DOHH2 (cell line): ENCODE measurements around the gene FLT3.

Experiments
- H3F3A ChIP-seq: fragments of 200-600 bp; sonication (generic), shearing (Covaris generic); 2 replicates; pipeline ENCODE4 v1.6.0; 2016; ENCODE audit warnings: antibody characterized with exemption, mild to moderate bottlenecking; ENCODE audit not compliant: control insufficient read depth, insufficient read depth
- H3K27ac ChIP-seq: fragments of 200-600 bp; sonication (generic); 2 replicates; pipeline ENCODE4 v1.5.1; 2014; ENCODE audit warnings: low read depth, mild to moderate bottlenecking, low read length, moderate library complexity
- H3K27me3 ChIP-seq: fragments of 200-600 bp; sonication (generic); 2 replicates; pipeline ENCODE4 v1.6.1; 2014; ENCODE audit warnings: mild to moderate bottlenecking, low read length, mixed read lengths; ENCODE audit not compliant: control insufficient read depth
- H3K36me3 ChIP-seq: fragments of 200-600 bp; sonication (generic); 2 replicates; pipeline ENCODE4 v1.6.1; 2014; ENCODE audit warnings: mild to moderate bottlenecking, low read length, moderate library complexity, mixed read lengths; ENCODE audit not compliant: control insufficient read depth
- H3K4me1 ChIP-seq: fragments of 200-600 bp; sonication (generic); 2 replicates; pipeline ENCODE4 v1.6.1; 2014; ENCODE audit warnings: mild to moderate bottlenecking, low read length, mixed read lengths; ENCODE audit not compliant: control insufficient read depth
- H3K4me2 ChIP-seq: fragments of 200-600 bp; sonication (generic); 2 replicates; pipeline ENCODE4 v1.6.0; 2014; ENCODE audit warnings: mild to moderate bottlenecking, low read length, moderate library complexity
- H3K4me3 ChIP-seq: fragments of 200-600 bp; sonication (generic); 2 replicates; pipeline ENCODE4 v1.5.1; 2014; ENCODE audit warnings: mild to moderate bottlenecking, low read length, mixed read lengths
- H3K79me2 ChIP-seq: fragments of 200-600 bp; sonication (generic); 2 replicates; pipeline ENCODE4 v1.6.1; 2014; ENCODE audit warnings: mild to moderate bottlenecking, low read length, mixed read lengths; ENCODE audit not compliant: control insufficient read depth
- H3K9me2 ChIP-seq: fragments of 200-600 bp; sonication (generic); replicated peaks from 2 replicates; pipeline ENCODE4 v1.6.1; 2014; ENCODE audit warnings: mild to moderate bottlenecking, low read length, mixed read lengths; ENCODE audit not compliant: control insufficient read depth
- H3K9me3 ChIP-seq: fragments of 200-600 bp; sonication (generic); 2 replicates; pipeline ENCODE4 v1.6.1; 2014; ENCODE audit warnings: antibody characterized with exemption, low read length, mixed read lengths; ENCODE audit not compliant: control insufficient read depth, insufficient read depth
- H4K20me1 ChIP-seq: fragments of 200-600 bp; sonication (generic); 2 replicates; pipeline ENCODE4 v1.6.0; 2014; ENCODE audit warnings: low read depth, mild to moderate bottlenecking, antibody characterized with exemption, low read length, moderate library complexity; ENCODE audit not compliant: control insufficient read depth, insufficient read depth
- EZH2phosphoT487 ChIP-seq: fragments of 200-600 bp; sonication (generic); IDR thresholded peaks from 2 replicates; pipeline ENCODE4 v1.6.1; 2017; ENCODE audit warnings: borderline replicate concordance, mild to moderate bottlenecking, antibody characterized with exemption, low read length, moderate library complexity, mixed read lengths
- TF ChIP-seq, protein P1 (sequence below): fragments of 200-600 bp; sonication (generic); IDR thresholded peaks from one replicate; pipeline ENCODE4 v1.5.1; 2014; ENCODE audit warnings: antibody characterized with exemption, mild to moderate bottlenecking, low read depth, low read length; ENCODE audit not compliant: poor library complexity, severe bottlenecking

FLT3 gene

DNA sequence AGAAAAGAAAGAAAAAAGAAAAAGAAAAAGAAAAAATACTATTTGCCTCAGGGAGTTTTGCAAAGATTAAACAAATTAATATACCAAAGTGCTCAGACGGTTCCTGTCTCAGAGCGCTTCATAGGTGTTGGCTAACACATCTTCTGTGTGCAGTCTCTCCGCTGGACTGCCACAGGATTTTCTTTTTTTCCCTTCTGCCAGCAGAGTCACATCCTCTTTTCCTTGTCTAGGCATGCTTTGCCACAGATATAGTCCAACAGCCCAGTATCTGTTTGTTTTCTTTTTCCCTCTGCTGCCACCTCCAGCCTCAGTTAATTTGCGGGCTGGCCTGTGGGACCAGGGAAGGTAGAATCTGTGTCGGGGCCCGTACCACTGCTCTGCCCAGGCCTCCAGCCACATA, 108.5 kb downstream of the FLT3 start:
- Histone ChIP-seq H3K9me2 (no peaks in the 10 kb centered on the region), H3K79me2 (no peaks in the 10 kb centered on the region), H3K27ac (no peak overlapping the region), H3K4me3 (no peak overlapping the region), H3K4me1 (peaks cover 3% of the 10 kb centered on the region; the same call in 1 of the 2 replicates), H3K27me3 (no peaks in the 10 kb centered on the region), H3K9me3 (no peaks in the 10 kb centered on the region), H3F3A (no peaks in the 10 kb centered on the region), H3K36me3 (no peaks in the 10 kb centered on the region), H4K20me1 (no peaks in the 10 kb centered on the region), H3K4me2 (no peak overlapping the region)
- TF ChIP-seq, protein P1, sequence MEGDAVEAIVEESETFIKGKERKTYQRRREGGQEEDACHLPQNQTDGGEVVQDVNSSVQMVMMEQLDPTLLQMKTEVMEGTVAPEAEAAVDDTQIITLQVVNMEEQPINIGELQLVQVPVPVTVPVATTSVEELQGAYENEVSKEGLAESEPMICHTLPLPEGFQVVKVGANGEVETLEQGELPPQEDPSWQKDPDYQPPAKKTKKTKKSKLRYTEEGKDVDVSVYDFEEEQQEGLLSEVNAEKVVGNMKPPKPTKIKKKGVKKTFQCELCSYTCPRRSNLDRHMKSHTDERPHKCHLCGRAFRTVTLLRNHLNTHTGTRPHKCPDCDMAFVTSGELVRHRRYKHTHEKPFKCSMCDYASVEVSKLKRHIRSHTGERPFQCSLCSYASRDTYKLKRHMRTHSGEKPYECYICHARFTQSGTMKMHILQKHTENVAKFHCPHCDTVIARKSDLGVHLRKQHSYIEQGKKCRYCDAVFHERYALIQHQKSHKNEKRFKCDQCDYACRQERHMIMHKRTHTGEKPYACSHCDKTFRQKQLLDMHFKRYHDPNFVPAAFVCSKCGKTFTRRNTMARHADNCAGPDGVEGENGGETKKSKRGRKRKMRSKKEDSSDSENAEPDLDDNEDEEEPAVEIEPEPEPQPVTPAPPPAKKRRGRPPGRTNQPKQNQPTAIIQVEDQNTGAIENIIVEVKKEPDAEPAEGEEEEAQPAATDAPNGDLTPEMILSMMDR, result no peak
- no peak for TF ChIP-seq EZH2phosphoT487

DNA sequence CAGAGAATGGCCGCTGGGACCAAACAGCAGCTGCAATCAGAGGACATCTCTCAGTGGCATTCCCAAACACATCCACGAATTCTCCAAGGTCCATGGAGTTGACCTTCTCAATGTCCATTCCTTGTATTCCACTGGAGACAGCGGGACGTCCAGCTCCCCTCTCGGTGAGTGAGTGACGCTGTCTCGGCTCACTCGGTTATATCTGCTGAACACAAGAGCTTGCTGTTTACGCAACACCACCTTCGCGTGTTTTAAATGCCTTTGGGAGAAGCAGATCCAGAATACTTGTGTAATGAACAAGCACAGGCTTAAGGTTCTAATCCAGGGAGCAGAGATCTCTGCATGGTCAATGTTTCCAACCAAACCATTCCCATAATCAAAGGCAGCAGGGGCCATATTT, 111.9 kb downstream of the FLT3 start, which contains the start of gene URAD:
TSS of gene URAD (minus strand) at position 174 of the 400 bp plus-strand sequence. CDS start at position 118, 56 bp downstream.
- no peaks in the 10 kb centered on the region for H3K9me3 ChIP-seq
- H3K4me3 ChIP-seq, result no peak within 1 kb of the TSS
- H3F3A ChIP-seq, result no peaks in the 10 kb centered on the region
- no peaks in the 10 kb centered on the region for H3K79me2 ChIP-seq
- no peaks in the 10 kb centered on the region for H3K36me3 ChIP-seq
- H3K27me3 ChIP-seq, result 0 out of 2 replicates have a peak, but pooled peaks cover 5% of the 10 kb centered on the region
- TF ChIP-seq, protein P1, result no peak
- no peak for TF ChIP-seq EZH2phosphoT487
- no peaks in the 10 kb centered on the region for H3K4me1 ChIP-seq
- 0 out of 2 replicates have a peak, but pooled peaks cover 3% of the 10 kb centered on the region for H4K20me1 ChIP-seq
- no peak within 1 kb of the TSS for H3K4me2 ChIP-seq
- no peaks in the 10 kb centered on the region for H3K9me2 ChIP-seq
- no peak within 1 kb of the TSS for H3K27ac ChIP-seq

DNA sequence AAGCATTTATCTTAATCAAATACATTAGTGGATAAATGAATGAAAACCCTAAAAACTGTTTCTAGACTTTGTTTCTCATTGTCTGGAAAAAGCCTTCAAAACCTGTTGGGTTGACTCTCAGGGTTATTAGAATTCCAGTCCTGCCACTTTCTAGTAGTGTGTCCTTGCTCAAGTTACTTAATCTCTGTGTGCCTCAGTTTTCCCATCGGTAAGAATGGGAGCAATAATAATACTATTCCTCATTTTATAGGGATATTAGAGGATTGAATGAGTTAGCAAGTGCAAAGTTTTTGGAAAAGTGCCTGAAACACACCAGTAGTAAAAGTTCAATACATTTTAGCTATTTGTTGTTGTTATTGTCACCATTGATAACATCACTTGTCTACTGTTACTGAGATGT, 114.8 kb downstream of the FLT3 start:
- Histone ChIP-seq H4K20me1 (0 out of 2 replicates have a peak, but pooled peaks cover 3% of the 10 kb centered on the region), H3F3A (no peaks in the 10 kb centered on the region), H3K9me2 (no peaks in the 10 kb centered on the region), H3K36me3 (no peaks in the 10 kb centered on the region), H3K4me2 (no peak overlapping the region), H3K79me2 (no peaks in the 10 kb centered on the region), H3K27ac (no peak overlapping the region), H3K27me3 (peaks cover 25% of the 10 kb centered on the region), H3K9me3 (no peaks in the 10 kb centered on the region), H3K4me1 (no peaks in the 10 kb centered on the region), H3K4me3 (no peak overlapping the region)
- TF ChIP-seq EZH2phosphoT487, result no peak
- TF ChIP-seq, protein P1, result no peak
